Natural killer cell (primary cell): ENCODE results near the gene DOCK2. TPM values are rescaled to one million over a fixed set of nuclear protein-coding genes. Genes with fewer than 3 reads are reported as not detected.
A peak's percentile ranks its signal among the peaks of the same experiment; 100 is the strongest.

Experiments
- ATAC-seq, 3 donors: fragments of 150-1000 bp in 2 of 3; fragments of 200-7000 bp in 1 of 3; cut with Tn5 transposase; 1 replicate in 1 of 3; 2 replicates in 2 of 3; pipeline ENCODE4 v1.10.0; 2021; ENCODE audit warnings: mild to moderate bottlenecking in 2 of 3, moderate library complexity in 2 of 3
- DNase-seq, 2 donors: peaks; one replicate each; pipeline versions ENCODE4 v3.0.0 to v3.0.0-alpha.2; 2013 to 2021; ENCODE audit warnings: mixed read lengths in 1 of 2
- H3K27ac ChIP-seq: one replicate; pipeline ENCODE4 v1.5.1; 2013; ENCODE audit warnings: mild to moderate bottlenecking, low read length
- H3K27me3 ChIP-seq: one replicate; pipeline ENCODE4 v1.6.1; 2013; ENCODE audit warnings: low read length; ENCODE audit not compliant: control insufficient read depth, insufficient read depth
- H3K36me3 ChIP-seq: one replicate; pipeline ENCODE4 v1.6.1; 2013; ENCODE audit warnings: low read length; ENCODE audit not compliant: control insufficient read depth, insufficient read depth
- H3K4me1 ChIP-seq: one replicate; pipeline ENCODE4 v1.6.1; 2013; ENCODE audit warnings: low read length; ENCODE audit not compliant: control insufficient read depth, insufficient read depth
- H3K4me3 ChIP-seq: one replicate; pipeline ENCODE4 v1.5.1; 2013; ENCODE audit warnings: low read length
- H3K9me3 ChIP-seq: one replicate; pipeline ENCODE4 v1.6.1; 2013; ENCODE audit warnings: low read length; ENCODE audit not compliant: control insufficient read depth, insufficient read depth
- H3K27ac Mint-ChIP-seq, 2 donors: one replicate each; pipeline ENCODE4 v1.8.0; 2022; ENCODE audit warnings: mild to moderate bottlenecking in 2 of 2, mixed read lengths in 2 of 2, moderate library complexity in 1 of 2
- H3K27me3 Mint-ChIP-seq, 2 donors: one replicate each; pipeline ENCODE4 v1.8.0; 2022; ENCODE audit warnings: low read depth in 2 of 2, mixed read lengths in 2 of 2
- H3K36me3 Mint-ChIP-seq: one replicate; pipeline ENCODE4 v1.8.0; 2022; ENCODE audit warnings: mixed read lengths
- H3K4me1 Mint-ChIP-seq, 2 donors: one replicate each; pipeline ENCODE4 v1.8.0; 2022; ENCODE audit warnings: mixed read lengths in 2 of 2
- H3K4me3 Mint-ChIP-seq: one replicate; pipeline ENCODE4 v1.8.0; 2022; ENCODE audit warnings: mild to moderate bottlenecking, moderate library complexity, mixed read lengths
- H3K9me3 Mint-ChIP-seq, 2 donors: one replicate each; pipeline ENCODE4 v1.8.0; 2022; ENCODE audit warnings: mixed read lengths in 2 of 2
- CTCF ChIP-seq: fragments of 200-600 bp; IDR thresholded peaks from one replicate; pipeline ENCODE4 v1.8.0; 2022; ENCODE audit warnings: antibody characterized with exemption
- WGBS: methylation state at CpG from one replicate; pipeline ENCODE4 v1.1.7; 2013; ENCODE audit warnings: missing lambda C conversion rate; ENCODE audit not compliant: insufficient coverage; 5-methylcytosine and 5-hydroxymethylcytosine counted together
- intact Hi-C: fragments of 100-400 bp; cut with micrococcal nuclease; formaldehyde crosslinking; loops from one replicate; pipeline ENCODE4 v1.14.2; 2022
- total RNA-seq, 4 donors: library from RNA; stranded (reverse); fragments of 120-200 nt in 1 of 4; gene quantifications; one replicate each; pipeline versions ENCODE4 v1.2.3 to v1.2.4, GENCODE V29; 2013 to 2022

The DOCK2 gene
- total RNA-seq, 3 donors from 2014 or later (not counting 1 experiment from before 2014, with no cell fraction given) = 317 to 361 (median 320) TPM

GRCh38 chr5:170075696-170076095 is 438.6 kb downstream of the DOCK2 start:
- Mint-ChIP-seq H3K36me3 (peaks cover 16% of the 10 kb centered on the region), H3K4me3 (no peak overlapping the region)
- no peak for ATAC-seq

GRCh38 chr5:170076211-170076610 is 439.1 kb downstream of the DOCK2 start:
- no peak for TF ChIP-seq CTCF
- Mint-ChIP-seq H3K9me3 (no peaks in the 10 kb centered on the region), H3K4me1 (peaks cover 0 to 8% of the 10 kb centered on the region in 2 donors), H3K27me3 (no peaks in the 10 kb centered on the region), H3K4me3 (no peak overlapping the region), H3K27ac (no peak overlapping the region), H3K36me3 (peaks cover 13% of the 10 kb centered on the region)
- 100% methylated on average over 1 of the region's 1 CpG for WGBS
- DNase-seq (no peak), ATAC-seq (no peak)
- H3K4me3 ChIP-seq = no peak overlapping the region
- H3K9me3 ChIP-seq = no peaks in the 10 kb centered on the region
- no peaks in the 10 kb centered on the region for H3K4me1 ChIP-seq
- H3K27me3 ChIP-seq = no peaks in the 10 kb centered on the region
- H3K27ac ChIP-seq = no peak overlapping the region
- intact Hi-C loops = no loop called here
- peaks cover 81% of the 10 kb centered on the region for H3K36me3 ChIP-seq

More at GRCh38 chr5:170075696-170076095, 438.6 kb downstream of the DOCK2 start:
- Histone ChIP-seq H3K4me3 (no peak overlapping the region), H3K9me3 (no peaks in the 10 kb centered on the region), H3K36me3 (peaks cover 77% of the 10 kb centered on the region), H3K27me3 (no peaks in the 10 kb centered on the region), H3K27ac (no peak overlapping the region), H3K4me1 (no peaks in the 10 kb centered on the region)
- no peak for DNase-seq
- H3K27ac Mint-ChIP-seq = peak overlapping the region; percentile 3 to 5
- 98% methylated on average over 7 of the region's 7 CpGs for WGBS
- H3K9me3 Mint-ChIP-seq = no peaks in the 10 kb centered on the region
- peaks cover 0 to 8% of the 10 kb centered on the region in 2 donors for H3K4me1 Mint-ChIP-seq
- no peak for TF ChIP-seq CTCF
- no peaks in the 10 kb centered on the region for H3K27me3 Mint-ChIP-seq
- intact Hi-C loops = no loop called here

GRCh38 chr5:170076739-170077138 is 439.7 kb downstream of the DOCK2 start:
- peaks cover 0 to 8% of the 10 kb centered on the region in 2 donors for H3K4me1 Mint-ChIP-seq
- ATAC-seq = no peak
- H3K9me3 ChIP-seq = no peaks in the 10 kb centered on the region
- H3K27me3 ChIP-seq = no peaks in the 10 kb centered on the region
- peaks cover 84% of the 10 kb centered on the region for H3K36me3 ChIP-seq
- H3K27ac Mint-ChIP-seq = no peak overlapping the region
- no peak for TF ChIP-seq CTCF
- H3K9me3 Mint-ChIP-seq = no peaks in the 10 kb centered on the region
- H3K27ac ChIP-seq = no peak overlapping the region
- H3K36me3 Mint-ChIP-seq = peaks cover 9% of the 10 kb centered on the region
- H3K4me1 ChIP-seq = no peaks in the 10 kb centered on the region
- no peak overlapping the region for H3K4me3 ChIP-seq
- H3K27me3 Mint-ChIP-seq = no peaks in the 10 kb centered on the region
- DNase-seq = no peak
- intact Hi-C loops = no loop called here
- H3K4me3 Mint-ChIP-seq = no peak overlapping the region

- no peak for DNase-seq
These were observed 440.5 kb downstream of the DOCK2 start for GRCh38 chr5:170077526-170077925.

More at GRCh38 chr5:170077526-170077925, 440.5 kb downstream of the DOCK2 start:
- intact Hi-C loops = no loop called here
- Histone ChIP-seq H3K4me1 (no peaks in the 10 kb centered on the region), H3K27me3 (no peaks in the 10 kb centered on the region), H3K4me3 (no peak overlapping the region), H3K27ac (no peak overlapping the region), H3K36me3 (peaks cover 88% of the 10 kb centered on the region), H3K9me3 (no peaks in the 10 kb centered on the region)
- TF ChIP-seq CTCF = no peak
- Mint-ChIP-seq H3K4me1 (peaks cover 0 to 8% of the 10 kb centered on the region in 2 donors), H3K36me3 (peaks cover 9% of the 10 kb centered on the region), H3K27ac (no peak overlapping the region), H3K9me3 (no peaks in the 10 kb centered on the region), H3K27me3 (no peaks in the 10 kb centered on the region), H3K4me3 (no peak overlapping the region)
- no peak for ATAC-seq
- WGBS = 93% methylated on average over 4 of the region's 5 CpGs
